DND-41 (cell line): Measurements from ENCODE around the gene ST6GALNAC4.

Experiments
- ATAC-seq: fragments of 200-7000 bp; cut with Tn5 transposase; 3 replicates; pipeline ENCODE4 v1.9.1; 2021; ENCODE audit warnings: low read depth; ENCODE audit not compliant: insufficient read depth
- DNase-seq: peaks from one replicate; pipeline ENCODE4 v3.0.0-alpha.2; 2020
- H2AFZ ChIP-seq: 2 replicates; pipeline ENCODE4 v1.6.0; 2012; ENCODE audit warnings: low read depth, low read length
- H3K27ac ChIP-seq: 2 replicates; pipeline ENCODE4 v1.5.1; 2012; ENCODE audit warnings: low read length, inconsistent platforms
- H3K27me3 ChIP-seq: fragments of 200-600 bp; sonication (generic); 2 replicates; pipeline ENCODE4 v1.6.0; 2012; ENCODE audit warnings: low read length, mild to moderate bottlenecking, inconsistent platforms; ENCODE audit not compliant: insufficient read depth, poor library complexity
- H3K36me3 ChIP-seq: 2 replicates; pipeline ENCODE4 v1.5.1; 2012; ENCODE audit warnings: low read length, inconsistent platforms; ENCODE audit not compliant: insufficient read depth
- H3K4me1 ChIP-seq: 2 replicates; pipeline ENCODE4 v1.5.1; 2012; ENCODE audit warnings: mild to moderate bottlenecking, low read length; ENCODE audit not compliant: insufficient read depth
- H3K4me2 ChIP-seq: 2 replicates; pipeline ENCODE4 v1.6.0; 2012; ENCODE audit warnings: mild to moderate bottlenecking, moderate library complexity, low read length, inconsistent platforms; ENCODE audit not compliant: insufficient read depth
- H3K4me3 ChIP-seq, 2 experiments: fragments of 200-600 bp in 1 of 2; shearing (Covaris generic) in 1 of 2; 2 replicates each; pipeline ENCODE4 v1.5.1; 2012 to 2016; ENCODE audit warnings: inconsistent platforms in 2 of 2, low read length in 2 of 2, mild to moderate bottlenecking in 2 of 2, low read depth in 1 of 2, moderate library complexity in 1 of 2
- H3K79me2 ChIP-seq: 2 replicates; pipeline ENCODE4 v1.6.0; 2012; ENCODE audit warnings: low read length, inconsistent platforms; ENCODE audit not compliant: insufficient read depth
- H3K9ac ChIP-seq: 2 replicates; pipeline ENCODE4 v1.6.0; 2012; ENCODE audit warnings: low read depth, mild to moderate bottlenecking, inconsistent platforms, low read length, moderate library complexity
- H3K9me3 ChIP-seq: 2 replicates; pipeline ENCODE4 v1.5.1; 2012; ENCODE audit warnings: low read length, moderate library complexity, mild to moderate bottlenecking, inconsistent platforms; ENCODE audit not compliant: insufficient read depth, severe bottlenecking
- H4K20me1 ChIP-seq: 2 replicates; pipeline ENCODE4 v1.6.0; 2012; ENCODE audit warnings: low read length; ENCODE audit not compliant: insufficient read depth
- CTCF ChIP-seq: IDR thresholded peaks from 2 replicates; pipeline ENCODE4 v1.5.1; 2012; ENCODE audit warnings: borderline replicate concordance, low read length, moderate library complexity, mild to moderate bottlenecking; ENCODE audit not compliant: poor library complexity, severe bottlenecking; ENCODE audit errors: extremely low read depth
- EZH2 ChIP-seq: IDR thresholded peaks from 3 replicates; pipeline ENCODE4 v1.6.1; 2012; ENCODE audit warnings: borderline replicate concordance, low read depth, mild to moderate bottlenecking, moderate library complexity, low read length, inconsistent platforms; ENCODE audit not compliant: severe bottlenecking

ST6GALNAC4 gene

GRCh38 chr9:127963041-127963358, 46.2 kb upstream of the ST6GALNAC4 start:
- no peaks in the 10 kb centered on the region for H3K4me1 ChIP-seq
- no peaks in the 10 kb centered on the region for H3K27me3 ChIP-seq
- no peak overlapping the region for H2AFZ ChIP-seq
- ATAC-seq, result no peak
- no peak overlapping the region for H3K27ac ChIP-seq
- H3K4me2 ChIP-seq, result no peak overlapping the region
- no peaks in the 10 kb centered on the region for H3K9me3 ChIP-seq
- DNase-seq, result no peak
- TF ChIP-seq EZH2 (no peak), CTCF (no peak)
- H4K20me1 ChIP-seq, result peaks cover 41% of the 10 kb centered on the region
- no peak overlapping the region for H3K9ac ChIP-seq
- no peaks in the 10 kb centered on the region for H3K36me3 ChIP-seq
- no peaks in the 10 kb centered on the region; the same call in 1 of the 2 replicates for H3K79me2 ChIP-seq
- no peak overlapping the region for H3K4me3 ChIP-seq

DNA sequence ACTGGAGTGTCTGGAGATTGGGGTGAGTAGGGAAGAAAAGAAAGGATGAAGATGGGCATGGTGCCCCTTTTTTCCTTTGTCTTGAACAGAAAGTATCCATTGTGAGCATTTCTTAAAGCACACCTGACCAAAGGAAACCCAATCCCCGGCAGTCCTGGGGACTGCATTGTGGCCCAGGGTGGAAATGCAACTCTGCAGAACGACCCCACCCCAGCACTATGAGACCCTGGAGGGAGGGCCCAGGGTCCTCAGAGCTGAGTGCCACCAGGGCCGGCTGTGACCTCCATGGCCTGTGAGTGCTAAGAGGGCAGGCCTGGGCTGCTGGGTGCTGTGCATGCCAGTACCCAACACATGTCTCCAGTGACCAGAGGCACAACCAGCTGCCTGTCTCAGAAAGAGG, 45.4 kb upstream of the ST6GALNAC4 start:
- Histone ChIP-seq H3K9me3 (no peaks in the 10 kb centered on the region), H3K4me3 (no peak overlapping the region), H4K20me1 (peaks cover 37% of the 10 kb centered on the region), H3K9ac (no peak overlapping the region), H3K36me3 (no peaks in the 10 kb centered on the region), H3K4me1 (no peaks in the 10 kb centered on the region), H3K27ac (no peak overlapping the region), H3K4me2 (no peak overlapping the region), H3K27me3 (no peaks in the 10 kb centered on the region), H2AFZ (no peak overlapping the region), H3K79me2 (no peaks in the 10 kb centered on the region; the same call in 1 of the 2 replicates)
- ATAC-seq (no peak), DNase-seq (no peak)
- TF ChIP-seq EZH2 (no peak), CTCF (no peak)

GRCh38 chr9:127961613-127962155, 44.8 kb upstream of the ST6GALNAC4 start:
- no peak overlapping the region for H3K4me2 ChIP-seq
- ATAC-seq, result no peak
- H3K27me3 ChIP-seq, result no peaks in the 10 kb centered on the region
- no peaks in the 10 kb centered on the region; the same call in 1 of the 2 replicates for H3K79me2 ChIP-seq
- no peak overlapping the region for H3K27ac ChIP-seq
- no peak for TF ChIP-seq CTCF
- no peak for TF ChIP-seq EZH2
- no peaks in the 10 kb centered on the region for H3K36me3 ChIP-seq
- no peaks in the 10 kb centered on the region for H3K4me1 ChIP-seq
- DNase-seq, result no peak
- no peaks in the 10 kb centered on the region for H3K9me3 ChIP-seq
- no peak overlapping the region for H3K9ac ChIP-seq
- no peak overlapping the region for H2AFZ ChIP-seq
- peaks cover 31% of the 10 kb centered on the region for H4K20me1 ChIP-seq
- H3K4me3 ChIP-seq, result no peak overlapping the region

DNA sequence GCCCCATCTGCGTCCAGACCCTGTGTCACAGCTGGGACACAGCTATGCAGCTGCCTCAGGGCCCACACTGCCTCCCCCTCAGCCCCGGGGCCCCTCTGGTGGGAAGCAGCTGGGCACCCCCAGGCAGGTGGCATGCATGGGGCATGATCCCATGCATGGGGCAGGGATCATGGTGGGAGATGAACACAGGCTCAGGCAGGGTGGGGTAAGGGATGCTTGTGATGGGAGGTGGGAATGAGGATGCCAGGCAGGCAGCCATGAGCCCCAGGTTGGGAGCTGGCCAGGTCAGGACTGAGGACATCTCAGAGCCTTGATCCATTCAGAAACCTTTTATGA, 44.3 kb upstream of the ST6GALNAC4 start:
- Histone ChIP-seq H4K20me1 (peaks cover 30% of the 10 kb centered on the region), H3K27ac (no peak overlapping the region), H3K36me3 (no peaks in the 10 kb centered on the region), H3K27me3 (no peaks in the 10 kb centered on the region), H2AFZ (no peak overlapping the region), H3K79me2 (no peaks in the 10 kb centered on the region; the same call in 1 of the 2 replicates), H3K9ac (no peak overlapping the region), H3K4me3 (no peak overlapping the region), H3K4me1 (no peaks in the 10 kb centered on the region), H3K4me2 (no peak overlapping the region), H3K9me3 (no peaks in the 10 kb centered on the region)
- ATAC-seq, result no peak
- no peak for DNase-seq
- no peak for TF ChIP-seq CTCF
- no peak for TF ChIP-seq EZH2
